Stimulated activated CD4-positive, alpha-beta T cell treated with anti-CD3 and anti-CD28 coated beads, Interleukin-1b, Interleukin-23, amount 100 ng/mL, for 48 hours (primary cell): Measurements from ENCODE around the gene ACP7.
A peak's percentile ranks its signal among the peaks of the same experiment; 100 is the strongest.
"Not testable (repeated sequence)": the region's sequence is repeated elsewhere in the genome, so short reads cannot be mapped to it uniquely, and the experiment has no call there.

Experiments
- DNase-seq: peaks from one replicate; pipeline ENCODE4 v3.0.0-alpha.2; 2020

The ACP7 gene, protein sequence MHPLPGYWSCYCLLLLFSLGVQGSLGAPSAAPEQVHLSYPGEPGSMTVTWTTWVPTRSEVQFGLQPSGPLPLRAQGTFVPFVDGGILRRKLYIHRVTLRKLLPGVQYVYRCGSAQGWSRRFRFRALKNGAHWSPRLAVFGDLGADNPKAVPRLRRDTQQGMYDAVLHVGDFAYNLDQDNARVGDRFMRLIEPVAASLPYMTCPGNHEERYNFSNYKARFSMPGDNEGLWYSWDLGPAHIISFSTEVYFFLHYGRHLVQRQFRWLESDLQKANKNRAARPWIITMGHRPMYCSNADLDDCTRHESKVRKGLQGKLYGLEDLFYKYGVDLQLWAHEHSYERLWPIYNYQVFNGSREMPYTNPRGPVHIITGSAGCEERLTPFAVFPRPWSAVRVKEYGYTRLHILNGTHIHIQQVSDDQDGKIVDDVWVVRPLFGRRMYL

DNA sequence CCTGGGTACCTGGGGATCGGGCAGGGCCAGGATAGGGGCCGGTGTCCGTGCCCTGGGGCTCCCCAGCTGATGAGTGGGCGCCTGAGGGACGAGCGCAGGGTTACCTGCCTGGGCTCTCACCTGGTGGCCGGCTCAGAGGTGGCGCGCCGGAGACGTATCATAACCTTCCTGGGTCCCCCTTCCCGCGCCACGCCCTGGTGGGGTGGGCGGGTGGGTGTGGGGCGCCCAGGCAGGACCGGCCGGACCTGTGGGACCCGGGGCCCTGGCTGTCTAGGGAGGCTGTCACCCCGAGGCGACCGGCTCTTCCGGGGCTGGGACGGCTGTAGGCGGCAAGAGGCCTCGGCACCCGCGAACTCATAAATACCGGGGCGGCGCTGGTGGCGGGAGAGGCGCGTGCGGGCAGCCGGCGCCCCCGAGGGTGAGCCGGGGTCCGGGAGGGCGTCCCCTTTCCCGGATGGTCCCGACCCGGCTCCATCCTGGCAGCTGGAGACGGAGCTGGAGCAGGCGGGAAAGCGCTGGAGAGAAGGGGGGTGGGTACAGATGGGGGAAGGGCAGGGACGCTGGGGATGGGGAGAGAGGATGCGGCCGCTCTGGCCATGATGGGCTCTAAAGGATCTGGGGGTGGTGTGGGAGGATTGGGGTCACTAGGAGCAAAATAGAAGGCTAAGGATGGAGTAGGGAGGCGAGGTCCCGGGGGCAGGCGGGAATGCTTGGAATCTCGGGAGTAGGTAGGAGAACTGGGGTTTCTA lies at the start of gene ACP7:
TSS of gene ACP7 (plus strand) at position 386 of the 749 bp plus-strand sequence. CDS start 902 bp downstream, outside the sequence.
- no peak for DNase-seq

DNA sequence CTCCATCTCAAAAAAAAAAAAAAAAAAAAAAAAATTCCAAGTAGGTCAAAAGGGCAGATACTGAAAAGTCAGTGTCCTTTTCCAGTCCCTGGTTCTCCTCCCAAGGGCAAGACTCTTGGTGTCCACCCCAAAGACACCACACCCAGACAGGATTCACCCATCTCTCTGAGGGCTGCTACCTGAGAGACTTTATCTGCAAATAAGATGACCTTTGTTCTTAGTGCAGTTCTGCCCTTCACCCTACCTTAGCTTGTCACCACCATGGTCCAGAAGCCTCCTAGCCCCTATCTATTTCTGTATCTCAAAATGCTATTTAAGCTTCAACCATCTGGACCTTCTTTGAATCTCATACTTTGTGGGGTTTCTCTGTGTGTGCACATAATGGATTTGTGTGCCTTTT lies 47.6 kb upstream of the ACP7 start:
- DNase-seq: no peak

DNA sequence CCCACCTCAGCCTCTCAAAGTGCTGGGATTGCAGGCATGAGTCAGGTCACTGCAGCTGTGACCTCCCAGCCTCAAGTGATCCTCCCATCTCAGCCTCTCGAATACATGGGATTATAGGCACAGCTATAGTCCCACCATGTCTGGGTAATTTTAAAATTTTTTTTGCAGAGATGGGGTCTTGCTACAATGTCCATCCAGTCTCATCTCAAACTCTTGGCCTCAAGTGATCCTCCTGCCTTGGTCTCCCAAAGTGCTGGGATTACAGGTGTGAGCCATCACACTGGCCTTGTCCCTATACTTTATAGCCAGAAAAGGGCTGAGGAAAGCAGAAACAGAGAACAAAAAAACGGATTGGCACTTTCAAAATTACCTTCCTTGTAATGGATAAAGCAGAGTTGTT lies 47.0 kb upstream of the ACP7 start:
- DNase-seq: no peak

DNA sequence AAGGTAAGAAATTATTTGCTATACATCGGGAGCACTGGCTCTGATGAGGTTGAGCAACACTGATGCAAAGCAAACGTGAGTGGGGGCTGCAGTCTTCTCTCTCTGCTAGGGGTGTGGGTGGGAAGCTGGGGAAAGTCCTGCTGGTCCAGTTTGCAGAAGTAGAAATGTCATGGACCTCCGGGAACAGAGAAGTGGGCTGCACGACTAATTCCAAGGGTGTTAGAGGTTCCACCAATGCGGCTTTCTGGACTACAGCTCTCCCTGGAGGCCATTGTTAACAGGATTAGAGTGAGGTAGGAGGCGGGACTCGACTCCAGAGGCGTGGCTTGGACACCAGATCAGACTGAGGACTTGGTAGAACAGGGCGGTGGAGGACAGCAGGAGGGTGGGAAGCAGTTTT lies 46.1 kb upstream of the ACP7 start:
- no peak for DNase-seq

DNA sequence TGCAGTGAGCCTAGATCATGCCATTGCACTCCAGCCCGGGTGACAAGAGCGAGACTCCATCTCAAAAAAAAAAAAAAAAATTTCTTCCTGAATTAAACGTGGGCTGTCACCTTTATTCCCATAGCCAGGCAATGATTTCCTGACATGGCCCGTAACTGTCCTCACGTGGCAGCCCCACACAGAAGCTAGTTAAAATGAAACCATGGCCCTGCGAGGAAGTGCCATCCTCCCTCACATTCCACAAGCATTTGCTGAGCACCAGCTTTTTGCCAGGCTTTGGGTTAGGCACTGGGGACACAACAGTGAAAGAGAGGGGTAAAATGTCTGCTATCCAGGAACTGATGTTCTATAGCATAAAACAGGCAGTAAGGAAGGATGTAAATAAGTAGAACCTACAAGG lies 38.7 kb upstream of the ACP7 start:
- no peak for DNase-seq

DNA sequence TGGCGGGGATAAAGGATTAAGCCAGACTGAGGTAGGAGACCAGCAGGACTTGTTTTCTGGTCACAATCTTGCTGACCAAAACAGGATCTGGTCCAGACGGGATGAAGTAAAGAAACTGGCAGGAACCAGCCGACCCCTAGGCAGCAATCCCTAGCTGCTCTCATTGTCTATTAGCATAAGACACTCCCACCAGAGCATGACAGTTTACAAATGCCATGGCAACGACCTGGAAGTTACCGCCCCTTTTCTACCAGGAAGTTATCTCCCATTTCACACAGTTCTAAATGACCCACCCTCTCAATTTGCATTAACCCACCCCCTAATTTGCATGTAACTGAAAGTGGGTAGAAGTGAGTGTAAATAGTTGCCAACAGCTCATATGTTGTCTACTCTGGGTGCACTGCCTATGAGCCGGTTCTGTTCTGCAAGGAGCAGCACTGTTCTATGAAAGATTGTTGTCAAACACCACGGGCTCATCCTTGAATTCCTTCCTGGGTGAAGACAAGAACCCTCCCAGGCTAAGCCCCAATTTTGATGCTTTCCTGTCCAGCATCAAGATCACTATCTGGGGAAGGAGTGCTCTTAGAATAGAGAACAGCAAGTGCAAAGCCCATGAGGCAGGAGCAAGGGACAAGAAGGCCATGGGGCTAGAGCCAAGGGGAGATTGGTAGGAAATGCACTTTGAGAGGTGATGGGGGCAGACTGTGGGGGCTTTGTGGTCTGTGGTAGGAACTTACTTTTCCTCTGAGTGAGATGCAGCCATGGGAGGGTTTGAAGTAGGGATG lies 37.9 kb upstream of the ACP7 start:
- no peak for DNase-seq

DNA sequence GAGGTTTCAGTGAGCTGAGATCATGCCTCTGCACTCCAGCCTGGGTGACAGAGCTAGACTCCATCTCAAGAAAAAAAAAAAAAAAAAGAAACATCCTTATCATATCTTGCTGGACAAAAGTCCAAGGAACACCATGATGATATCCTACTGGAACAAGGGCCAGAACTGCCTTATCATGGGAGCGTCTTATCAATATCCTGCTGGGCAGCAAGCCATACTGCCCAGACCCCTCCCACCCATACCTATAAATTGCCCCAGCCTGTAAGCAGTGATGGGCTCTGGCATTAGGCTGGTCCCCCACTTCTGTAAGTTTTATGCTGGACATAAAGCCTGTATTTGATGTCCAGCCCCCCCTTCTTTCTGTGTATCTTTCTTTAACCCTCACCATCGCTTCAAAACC lies 37.1 kb upstream of the ACP7 start:
- no peak for DNase-seq

DNA sequence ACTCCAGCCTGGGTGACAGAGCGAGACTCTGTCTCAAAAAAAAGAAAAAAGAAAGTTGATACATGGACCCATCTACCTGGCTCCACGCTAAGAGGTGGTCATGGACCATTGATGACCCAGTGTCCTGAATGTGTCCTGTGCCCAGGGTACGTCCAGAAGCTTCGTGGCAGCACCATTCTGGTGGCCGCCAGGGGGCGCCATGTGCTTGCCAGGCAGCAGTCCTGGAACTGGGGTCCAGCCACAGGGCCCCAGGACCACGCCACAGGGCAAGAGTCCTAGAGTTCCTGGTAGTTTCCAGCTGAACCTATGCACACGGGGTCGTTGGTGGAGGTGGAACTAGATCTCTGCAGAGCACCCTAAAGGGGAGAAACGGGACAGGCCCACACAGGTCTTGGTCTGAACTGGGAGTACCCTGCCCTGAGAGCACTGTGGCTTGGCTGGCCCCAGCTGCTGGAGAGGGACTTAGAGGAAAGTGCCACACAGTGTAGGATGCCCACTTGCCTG lies 31.9 kb upstream of the ACP7 start:
- DNase-seq: peak; percentile 61

DNA sequence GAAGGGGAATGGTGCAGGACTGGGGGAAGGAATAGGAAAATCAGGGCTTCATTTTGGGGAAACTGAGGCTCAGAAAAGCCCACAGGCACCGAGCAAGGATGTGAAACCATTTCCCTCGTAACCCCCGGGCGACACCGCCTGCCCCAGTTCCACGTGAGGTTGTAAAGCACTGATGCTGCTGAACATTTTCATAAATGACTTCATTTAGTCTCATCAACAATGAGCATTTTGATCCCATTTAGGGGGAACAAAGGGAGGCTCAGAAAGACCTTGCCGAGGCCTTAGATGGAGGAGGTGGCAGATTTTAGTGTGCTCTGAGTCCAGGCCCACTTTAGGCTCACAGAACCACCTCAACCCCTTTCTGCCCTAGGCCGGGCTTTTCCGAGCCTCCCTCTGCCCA lies 31.3 kb upstream of the ACP7 start:
- no peak for DNase-seq

DNA sequence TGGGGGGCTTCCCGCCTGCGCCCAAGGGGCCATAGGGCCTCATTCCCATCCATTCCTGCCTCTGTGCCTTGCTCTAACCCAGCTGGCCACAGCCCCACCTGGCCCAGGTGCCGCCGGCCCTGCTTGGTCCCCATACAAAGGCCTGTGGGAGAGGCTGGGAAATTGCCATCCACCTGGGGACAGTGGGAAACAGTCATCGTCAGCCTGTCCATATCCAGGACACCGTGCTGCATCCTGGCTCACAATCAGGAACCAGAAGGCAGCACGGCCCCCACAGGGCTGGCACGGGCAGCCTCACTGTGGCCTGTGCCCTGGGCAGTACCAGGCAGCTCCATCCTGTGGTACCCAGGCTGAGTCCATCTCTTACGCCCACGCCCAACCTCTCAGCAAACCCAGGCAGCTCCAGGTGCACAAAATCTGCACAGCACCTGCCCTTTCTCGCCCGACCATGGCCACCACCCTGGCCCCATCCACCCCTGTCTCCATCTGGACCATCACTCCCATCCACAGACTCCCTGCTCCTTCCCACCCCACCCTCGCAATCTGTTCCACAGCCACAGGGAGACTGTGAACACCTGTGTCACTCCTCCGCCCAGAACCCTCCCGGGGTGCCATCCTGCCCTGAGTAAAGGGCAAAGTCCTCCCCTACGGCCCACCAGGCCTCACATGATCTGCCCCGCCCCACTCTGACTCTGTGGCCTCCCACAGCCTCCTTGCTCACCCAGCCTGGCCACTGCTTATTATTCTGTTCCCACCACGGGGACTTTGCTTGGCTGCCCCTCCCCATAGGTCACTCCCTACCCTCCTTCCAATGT lies 30.7 kb upstream of the ACP7 start:
- DNase-seq: no peak

DNA sequence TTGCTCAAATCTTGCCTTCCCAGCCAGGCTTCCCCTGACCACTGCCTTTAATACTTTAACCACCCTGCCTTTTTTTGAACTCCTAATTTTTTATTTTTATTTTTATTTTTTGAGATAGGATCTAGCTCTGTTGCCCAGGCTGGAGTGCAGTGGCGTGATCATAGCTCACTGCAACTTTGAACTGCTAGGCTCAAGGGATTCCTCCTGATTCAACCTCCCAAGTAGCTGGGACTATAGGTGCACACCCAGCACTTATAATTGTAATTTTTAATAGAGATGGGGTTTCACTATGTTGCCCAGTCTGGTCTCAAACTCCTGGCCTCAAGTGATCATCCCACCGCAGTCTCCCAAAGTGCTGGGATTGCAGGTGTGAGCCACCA lies 30.1 kb upstream of the ACP7 start:
- DNase-seq: no peak

DNA sequence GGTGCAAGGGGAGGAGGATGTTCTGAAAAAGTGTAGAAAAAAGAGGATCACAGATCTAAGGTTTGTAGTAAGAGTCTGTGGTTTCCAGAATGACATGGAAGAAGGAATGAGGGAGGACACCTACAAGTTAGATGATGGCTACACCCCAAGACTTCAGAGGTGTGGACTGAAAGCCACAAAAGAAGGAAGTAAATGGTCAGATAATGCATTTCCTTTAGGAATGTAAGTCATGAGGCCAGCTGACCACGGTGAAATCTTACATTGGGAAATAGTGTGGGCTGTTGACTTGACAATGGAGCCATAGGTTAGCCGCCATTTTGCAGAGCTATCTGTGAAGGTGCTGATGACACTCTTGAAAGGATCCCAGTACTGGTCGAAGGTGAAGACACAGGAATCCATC lies 26.6 kb upstream of the ACP7 start:
- DNase-seq: no peak

DNA sequence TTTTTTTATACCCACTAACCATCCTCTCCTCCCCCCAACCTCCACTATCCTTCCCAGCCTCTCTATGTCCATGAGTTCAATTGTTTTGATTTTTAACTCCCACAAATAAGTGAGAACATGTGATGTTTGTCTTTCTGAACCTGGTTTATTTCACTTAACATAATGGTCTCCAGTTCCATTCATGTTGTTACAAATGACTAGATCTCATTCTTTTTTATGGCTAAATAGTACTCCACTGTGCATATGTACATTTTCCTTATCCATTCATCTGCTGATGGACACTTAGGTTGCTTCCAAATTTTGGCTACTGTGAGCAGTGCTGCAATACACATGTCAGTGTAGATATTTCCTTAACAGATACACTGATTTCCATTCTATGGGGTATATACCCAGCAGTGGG lies 24.9 kb upstream of the ACP7 start:
- no peak for DNase-seq

DNA sequence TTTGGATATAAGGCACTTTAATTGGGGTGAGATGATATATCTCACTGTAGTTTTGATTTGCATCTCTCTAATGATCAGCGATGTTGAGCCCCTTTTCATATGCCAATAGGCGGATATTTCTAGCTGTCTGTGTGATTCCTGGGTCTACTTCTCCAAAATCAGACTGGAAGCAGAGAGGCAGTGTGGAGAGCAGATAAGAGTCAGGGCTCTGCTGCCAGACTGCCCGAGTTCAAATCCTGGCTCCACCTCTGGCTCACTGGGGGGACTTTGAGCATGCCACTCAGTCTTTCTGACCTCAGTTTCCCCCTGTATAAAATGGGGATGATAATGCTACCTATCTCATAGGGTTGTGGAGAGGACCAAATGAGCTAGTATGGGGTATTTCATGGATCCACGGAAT lies 24.0 kb upstream of the ACP7 start:
- DNase-seq: no peak

DNA sequence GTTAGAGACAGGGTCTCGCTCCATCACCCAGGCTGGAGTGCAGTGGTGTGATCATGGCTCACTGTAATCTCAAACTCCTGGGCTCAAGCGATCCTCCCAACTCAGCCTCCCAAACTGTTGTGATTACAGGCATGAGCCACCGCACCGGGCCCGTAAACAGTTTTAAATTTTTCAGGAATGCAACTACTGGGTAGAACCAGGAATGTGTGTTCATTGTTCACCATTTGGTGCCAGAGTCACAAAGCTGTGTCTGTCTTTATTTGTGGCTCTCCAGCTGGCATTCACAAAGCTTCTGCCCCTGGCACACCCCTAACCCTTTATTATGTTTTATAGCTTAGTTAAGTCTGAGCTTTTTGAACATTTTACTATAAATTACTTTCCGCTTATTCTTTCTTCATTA lies 19.8 kb upstream of the ACP7 start:
- DNase-seq: no peak

DNA sequence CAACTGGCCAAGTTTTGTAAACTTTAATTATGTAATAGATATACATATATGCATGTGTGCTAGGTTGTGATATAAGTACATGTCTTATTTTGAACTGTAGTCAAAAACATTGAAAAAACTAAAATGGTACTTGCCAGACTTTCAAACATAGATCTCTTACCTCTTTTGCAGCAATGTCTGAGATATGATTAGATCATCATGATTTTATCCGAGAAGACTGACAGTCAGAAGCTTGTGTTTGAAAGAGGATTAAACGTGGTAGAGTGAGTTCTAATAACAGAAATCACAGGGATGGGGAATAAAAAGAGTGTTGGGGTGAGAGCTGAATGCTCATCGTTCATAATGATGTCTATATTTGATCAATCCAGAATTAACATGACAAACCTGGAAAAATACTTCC lies 18.2 kb upstream of the ACP7 start:
- no peak for DNase-seq

DNA sequence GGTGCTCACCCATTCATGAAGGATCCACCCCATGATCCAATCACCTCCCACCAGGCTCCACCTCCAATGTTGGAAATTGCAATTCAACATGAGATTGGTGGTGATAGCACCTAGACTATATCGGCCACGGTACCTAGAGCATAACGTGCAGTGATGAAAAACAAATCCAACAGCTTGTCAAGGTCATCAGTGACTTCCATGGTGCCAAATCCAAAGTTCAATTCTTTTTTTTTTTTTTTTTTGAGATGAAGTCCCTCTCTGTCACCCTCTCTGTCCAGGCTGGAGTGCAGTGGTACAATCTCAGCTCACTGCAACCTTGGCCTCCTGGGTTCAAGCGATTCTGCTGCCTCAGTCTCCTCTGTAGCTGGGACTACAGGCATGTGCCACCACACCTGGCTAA lies 17.1 kb upstream of the ACP7 start:
- no peak for DNase-seq

DNA sequence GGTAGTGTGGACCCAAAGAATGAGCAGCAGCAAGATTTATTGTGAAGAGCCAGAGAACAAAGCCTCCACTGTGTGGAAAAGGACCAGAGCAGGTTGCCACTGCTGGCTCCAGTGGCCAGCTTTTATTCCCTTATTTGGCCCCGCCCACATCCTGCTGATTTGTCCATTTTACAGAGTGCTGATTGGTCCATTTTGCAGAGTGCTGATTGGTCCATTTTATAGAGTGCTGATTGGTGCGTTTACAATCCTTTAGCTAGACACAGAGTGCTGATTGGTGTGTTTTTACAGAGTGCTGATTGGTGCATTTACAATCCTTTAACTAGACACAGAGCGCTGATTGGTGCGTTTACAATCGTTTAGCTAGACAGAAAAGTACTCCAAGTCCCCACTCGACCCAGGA lies 15.9 kb upstream of the ACP7 start:
- not testable (repeated sequence) for DNase-seq

DNA sequence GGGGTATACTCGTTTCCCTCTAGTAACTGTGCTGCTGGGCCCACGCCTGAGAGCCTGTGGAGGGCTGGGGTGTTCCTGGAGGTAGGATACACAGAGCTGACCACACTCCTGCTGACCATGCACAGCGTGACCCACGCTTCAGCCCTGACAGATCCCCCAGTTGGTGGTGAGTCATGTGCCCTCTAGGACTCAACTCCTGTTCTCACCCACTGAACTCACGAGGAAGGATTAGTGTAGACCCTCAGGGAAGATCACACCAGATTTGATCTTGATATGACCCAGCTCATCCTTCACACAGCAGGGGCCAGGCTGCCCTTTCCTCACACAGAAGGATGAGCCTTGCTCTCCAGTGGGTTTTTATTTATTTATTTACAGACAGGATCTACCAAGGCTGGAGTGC lies 13.3 kb upstream of the ACP7 start:
- DNase-seq: no peak

DNA sequence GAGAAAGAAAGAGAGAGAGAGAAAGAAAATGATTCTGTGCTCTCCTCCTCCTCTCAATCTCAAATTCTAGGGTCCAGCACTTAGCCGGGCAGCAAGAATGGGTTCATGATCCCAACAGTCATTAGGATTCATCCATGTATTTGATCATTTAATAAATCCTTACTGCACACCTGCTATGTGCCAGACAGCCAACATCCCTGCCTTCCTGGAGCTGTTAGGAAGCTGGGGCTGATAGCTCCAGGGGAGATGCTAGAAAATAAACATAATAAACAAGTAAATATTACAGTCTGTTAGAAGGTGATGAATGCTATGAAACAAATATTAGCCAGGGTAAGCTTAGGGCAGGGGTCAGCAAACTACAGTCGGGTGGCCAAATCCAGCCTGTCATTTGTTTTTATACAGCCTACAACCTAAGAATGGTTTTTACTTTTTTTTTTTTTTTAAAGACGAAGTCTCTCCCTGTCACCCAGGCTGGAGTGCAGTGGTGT lies 9.9 kb upstream of the ACP7 start:
- no peak for DNase-seq

DNA sequence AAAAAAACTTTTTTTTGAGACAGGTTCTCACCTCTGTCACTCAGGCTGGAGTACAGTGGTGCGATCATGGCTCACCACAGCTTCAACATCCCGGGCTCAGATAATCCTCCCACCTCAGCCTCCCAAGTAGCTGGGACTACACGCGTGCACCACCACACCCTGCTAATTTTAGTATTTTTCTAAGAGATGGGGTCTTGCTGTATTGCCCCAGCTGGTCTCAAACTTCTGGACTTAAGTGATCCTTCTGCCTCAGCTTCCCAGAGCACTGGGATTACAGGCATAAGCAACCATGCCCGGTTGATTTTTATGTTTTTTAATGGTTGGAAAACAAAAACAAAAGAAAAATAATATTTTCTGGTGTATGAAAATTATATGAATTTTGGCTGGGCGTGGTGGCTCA lies 9.2 kb upstream of the ACP7 start:
- DNase-seq: no peak

DNA sequence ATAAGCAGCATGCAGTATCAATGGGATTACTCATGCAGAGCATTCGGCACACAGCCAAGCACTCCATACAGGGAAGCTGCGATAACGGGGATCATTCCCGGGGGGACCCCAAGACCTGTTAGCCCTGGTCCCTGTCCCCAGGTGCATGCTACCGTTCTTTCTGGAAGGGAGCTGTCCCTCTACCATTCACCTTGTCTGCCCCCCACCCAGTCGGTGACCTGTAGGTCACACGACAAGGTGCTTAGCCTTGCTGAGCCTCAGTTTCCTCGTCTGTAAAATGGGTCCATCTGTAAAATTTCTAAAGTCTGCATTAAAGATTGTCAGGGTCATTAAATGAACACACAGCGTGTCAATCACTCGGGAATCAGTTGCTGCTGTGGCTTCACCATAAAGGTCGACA lies 6.8 kb upstream of the ACP7 start:
- DNase-seq: no peak
